Epithelial cell of esophagus (primary cell): ENCODE measurements around the gene SMPD3.
A peak's percentile ranks its signal among the peaks of the same experiment; 100 is the strongest.

ENCODE experiments used
- DNase-seq: peaks from one replicate; pipeline ENCODE4 v3.0.0; 2010; ENCODE audit warnings: low read depth
- H3K4me3 ChIP-seq: 2 replicates; pipeline ENCODE4 v1.5.1; 2011; ENCODE audit warnings: mild to moderate bottlenecking, low read length, control low read depth
- CTCF ChIP-seq: IDR thresholded peaks from 2 replicates; pipeline ENCODE4 v1.5.1; 2011; ENCODE audit warnings: low read depth, mild to moderate bottlenecking, low read length, control low read depth, inconsistent platforms; ENCODE audit not compliant: insufficient read depth; ENCODE audit errors: missing control alignments

Gene SMPD3

DNA sequence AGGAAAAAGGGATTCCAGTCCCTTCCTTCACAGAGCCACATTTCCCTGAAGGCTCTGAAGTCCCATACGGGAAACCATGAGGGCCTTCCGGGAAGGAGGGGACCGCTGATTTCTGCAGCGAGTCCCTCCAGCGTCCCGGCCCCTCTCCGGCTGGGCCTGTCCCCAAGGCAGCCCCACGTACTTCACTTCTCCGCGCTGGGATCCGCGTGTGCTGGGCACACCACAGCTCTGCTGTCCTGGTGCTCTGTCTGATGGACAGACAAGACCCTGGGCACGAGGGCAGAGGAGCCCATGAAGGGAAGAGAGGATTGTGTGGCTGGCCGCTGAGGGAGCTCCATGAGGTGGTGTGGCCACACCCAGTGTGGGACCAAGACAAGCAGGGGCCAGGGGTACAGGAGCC, 80.4 kb downstream of the SMPD3 start:
- H3K4me3 ChIP-seq: no peak overlapping the region
- DNase-seq: no peak
- no peak for TF ChIP-seq CTCF

DNA sequence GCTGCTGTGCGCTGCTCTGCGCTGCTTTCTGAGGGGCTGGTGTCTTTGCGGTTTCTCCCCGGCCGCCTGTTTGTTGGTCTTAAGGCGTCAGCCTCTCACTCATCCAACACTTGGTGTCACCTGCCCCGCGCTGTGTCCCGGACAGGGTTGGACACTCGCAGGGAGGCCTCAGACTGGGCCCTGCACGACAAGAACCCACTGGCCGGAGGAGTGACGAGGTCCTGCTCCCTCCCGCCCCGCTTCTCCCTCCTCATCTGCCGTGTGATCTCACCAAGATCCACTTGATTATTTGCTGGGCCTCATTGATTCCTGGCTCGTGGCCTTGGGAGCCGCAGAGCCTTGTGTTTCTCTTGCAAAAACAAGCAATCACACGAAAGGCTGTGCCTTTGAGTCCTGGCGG, 80.9 kb downstream of the SMPD3 start:
- H3K4me3 ChIP-seq: no peak overlapping the region
- no peak for DNase-seq
- no peak for TF ChIP-seq CTCF

DNA sequence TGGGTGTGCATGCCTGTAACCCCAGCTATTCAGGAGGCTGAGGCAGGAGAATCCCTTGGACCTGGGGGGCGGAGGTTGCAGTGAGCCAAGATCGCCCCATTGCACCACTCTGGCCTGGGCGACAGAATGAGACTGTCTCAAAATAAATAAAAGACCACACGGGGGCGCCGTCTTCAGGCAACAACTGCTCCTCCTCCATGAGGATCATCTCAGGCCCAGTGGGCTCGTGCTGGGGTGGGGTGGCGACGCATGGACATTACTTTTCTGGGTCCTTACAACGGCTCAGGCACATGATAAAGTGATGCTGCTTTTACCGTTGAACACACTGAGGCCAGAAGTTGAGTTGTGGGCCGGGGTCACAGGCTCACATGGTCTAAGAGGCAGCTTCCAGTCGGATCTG, 81.3 kb downstream of the SMPD3 start:
- no peak overlapping the region for H3K4me3 ChIP-seq
- peak; percentile 55 for DNase-seq
- TF ChIP-seq CTCF: peak; percentile 48

GRCh38 chr16:68366062-68366461, 82.2 kb downstream of the SMPD3 start:
- DNase-seq: no peak
- no peak overlapping the region for H3K4me3 ChIP-seq
- TF ChIP-seq CTCF: no peak

DNA sequence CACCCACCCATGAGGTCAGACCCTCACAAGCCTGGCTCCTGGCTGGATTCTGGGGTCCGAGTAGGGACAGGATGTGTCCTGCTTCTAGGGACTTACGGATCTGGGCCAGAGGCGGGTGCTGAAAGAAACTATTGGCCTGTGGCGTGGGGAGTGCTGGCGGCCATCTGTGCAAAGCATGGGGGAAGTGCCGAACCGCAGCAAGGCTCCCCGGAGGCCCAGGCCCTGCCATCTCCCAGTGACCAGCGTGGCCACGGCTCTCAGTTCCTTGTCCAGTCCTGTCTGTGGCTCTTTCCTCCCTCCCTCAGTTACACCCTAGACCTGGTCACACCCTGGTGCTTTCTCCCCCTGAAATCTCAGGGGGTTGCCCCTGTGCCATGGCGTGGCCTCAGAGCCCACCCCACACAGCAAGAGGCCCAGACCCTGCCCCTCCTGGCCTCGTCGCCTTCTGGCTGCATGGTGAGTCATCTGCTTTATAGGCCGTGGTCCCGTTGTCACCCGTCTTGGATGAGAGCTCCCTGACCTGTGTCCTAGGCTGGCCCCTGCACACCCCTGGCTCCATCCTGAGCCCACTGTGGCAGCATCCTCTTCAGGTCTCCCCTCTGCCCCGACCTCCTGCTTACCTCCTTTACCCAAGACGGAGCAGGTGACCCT, 83.0 kb downstream of the SMPD3 start:
- no peak for DNase-seq

GRCh38 chr16:68364561-68364998, 83.7 kb downstream of the SMPD3 start:
- peak; percentile 8 for TF ChIP-seq CTCF
- H3K4me3 ChIP-seq: no peak overlapping the region
- no peak for DNase-seq

More for the DNA sequence above, 83.0 kb downstream of the SMPD3 start:
- no peak for TF ChIP-seq CTCF
- no peak overlapping the region for H3K4me3 ChIP-seq
